HG03521 (cell line): ENCODE results near the gene ANAPC2.

ENCODE experiments used
- ATAC-seq: cut with Tn5 transposase; IDR thresholded peaks from one replicate; pipeline ENCODE4 v1.9.1; 2021; ENCODE audit warnings: mild to moderate bottlenecking, moderate library complexity; ENCODE audit not compliant: unreplicated experiment

The ANAPC2 gene

DNA sequence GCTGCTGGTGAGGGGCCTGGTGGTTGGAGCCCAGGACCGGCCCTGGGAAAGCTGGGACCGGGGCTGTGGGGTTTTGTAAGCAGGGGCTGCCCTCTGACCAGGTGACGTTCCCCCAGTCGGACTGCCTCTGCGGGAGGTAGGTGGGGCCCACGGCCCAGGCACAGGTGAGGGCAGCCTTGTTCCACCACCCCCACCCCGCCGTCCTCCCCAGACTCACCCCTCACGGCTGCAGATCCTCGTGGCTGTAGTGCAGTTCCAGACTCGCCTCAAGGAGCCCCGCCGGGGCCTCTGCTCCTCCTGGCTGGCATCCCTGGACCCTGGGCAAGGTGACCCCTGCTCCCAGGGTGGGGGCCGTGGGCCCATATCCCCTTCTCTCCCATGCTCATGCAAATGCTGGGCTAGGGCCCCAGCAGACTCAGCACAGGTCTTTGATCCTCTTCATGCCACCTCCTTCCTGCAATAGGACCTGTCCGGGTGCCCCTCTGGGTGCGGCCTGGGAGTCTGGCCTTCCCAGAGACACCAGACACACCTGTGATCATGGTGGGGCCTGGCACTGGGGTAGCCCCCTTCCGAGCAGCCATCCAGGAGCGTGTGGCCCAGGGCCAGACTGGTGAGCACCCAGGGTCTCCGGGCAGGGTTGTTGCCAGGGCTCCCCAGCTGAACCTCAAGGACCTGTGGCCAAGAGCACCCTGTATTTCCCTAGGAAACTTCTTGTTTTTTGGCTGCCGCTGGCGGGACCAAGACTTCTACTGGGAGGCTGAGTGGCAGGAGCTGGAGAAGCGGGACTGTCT lies 27.0 kb upstream of the ANAPC2 start:
- ATAC-seq = no peak

DNA sequence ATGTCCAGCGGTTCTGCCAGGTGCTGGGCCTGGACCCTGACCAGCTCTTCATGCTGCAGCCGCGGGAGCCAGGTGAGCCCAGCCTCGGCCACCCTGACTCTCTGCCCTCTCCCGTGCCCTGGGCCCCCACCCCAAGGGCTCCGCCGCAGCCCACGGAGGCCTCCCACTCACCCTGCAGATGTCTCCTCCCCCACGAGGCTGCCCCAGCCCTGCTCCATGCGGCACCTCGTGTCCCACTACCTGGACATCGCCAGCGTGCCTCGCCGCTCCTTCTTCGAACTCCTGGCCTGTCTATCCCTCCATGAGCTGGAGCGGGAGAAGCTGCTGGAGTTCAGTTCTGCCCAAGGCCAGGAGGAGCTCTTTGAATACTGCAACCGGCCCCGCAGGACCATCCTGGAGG lies 26.3 kb upstream of the ANAPC2 start:
- no peak for ATAC-seq

DNA sequence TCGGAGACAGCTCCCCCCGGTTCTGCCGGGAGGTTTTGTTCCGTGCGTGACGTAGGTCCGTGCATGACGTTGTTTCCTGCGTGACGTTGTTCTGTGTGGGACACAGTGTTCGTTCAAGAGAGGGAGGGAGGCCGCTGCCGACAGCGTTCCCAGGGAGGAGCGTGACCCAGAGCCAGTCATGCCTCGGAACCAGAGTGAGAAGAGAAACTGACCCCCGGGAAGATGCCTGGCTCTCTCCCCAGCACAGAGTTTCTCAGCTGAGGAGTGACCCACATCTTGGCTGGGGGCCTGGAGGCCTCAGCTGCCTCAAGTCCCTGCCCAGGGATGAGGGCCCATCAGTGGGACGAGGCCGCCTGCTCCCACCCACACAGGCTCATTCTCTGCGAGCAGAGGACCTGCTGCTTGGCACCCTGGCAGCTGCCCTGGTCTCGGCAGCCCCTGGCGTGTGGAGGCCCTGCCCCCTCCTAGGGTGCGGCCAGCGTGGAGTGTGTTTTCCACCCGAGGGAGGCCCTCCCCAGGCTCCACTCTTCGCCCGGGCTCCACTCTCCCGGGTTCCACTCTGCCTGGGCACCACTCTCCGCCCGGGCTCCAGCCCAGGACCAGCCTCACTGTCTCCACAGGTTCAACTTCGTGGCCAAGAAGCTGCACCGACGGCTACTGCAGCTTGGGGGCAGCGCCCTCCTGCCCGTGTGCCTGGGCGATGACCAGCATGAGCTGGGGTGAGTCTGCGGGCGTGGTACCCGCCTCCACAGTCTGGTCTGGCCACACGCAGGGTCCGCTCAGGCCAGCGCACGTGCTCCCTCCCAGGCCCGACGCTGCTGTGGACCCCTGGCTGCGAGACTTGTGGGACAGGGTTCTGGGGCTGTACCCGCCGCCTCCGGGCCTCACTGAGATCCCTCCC lies 25.1 kb upstream of the ANAPC2 start:
- no peak for ATAC-seq

DNA sequence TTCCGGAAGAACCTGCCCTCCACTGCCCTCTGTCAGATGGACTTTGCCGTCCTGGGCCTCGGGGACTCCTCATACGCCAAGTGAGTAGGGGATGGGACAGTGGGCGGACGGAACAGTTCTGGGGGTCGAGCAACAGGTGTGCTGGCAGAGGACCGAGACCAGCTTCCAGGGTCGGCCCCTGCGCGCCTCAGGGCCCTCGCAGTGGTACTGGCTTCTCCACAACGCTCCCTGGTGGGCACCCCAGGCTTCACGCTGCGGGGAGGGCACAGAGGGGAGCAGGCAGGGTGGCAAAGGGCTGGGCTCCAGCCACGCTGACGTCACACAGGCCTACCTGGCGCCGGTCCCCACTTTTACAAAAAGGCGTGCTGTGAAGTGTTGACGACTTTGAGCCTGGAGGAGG lies 24.2 kb upstream of the ANAPC2 start:
- no peak for ATAC-seq

DNA sequence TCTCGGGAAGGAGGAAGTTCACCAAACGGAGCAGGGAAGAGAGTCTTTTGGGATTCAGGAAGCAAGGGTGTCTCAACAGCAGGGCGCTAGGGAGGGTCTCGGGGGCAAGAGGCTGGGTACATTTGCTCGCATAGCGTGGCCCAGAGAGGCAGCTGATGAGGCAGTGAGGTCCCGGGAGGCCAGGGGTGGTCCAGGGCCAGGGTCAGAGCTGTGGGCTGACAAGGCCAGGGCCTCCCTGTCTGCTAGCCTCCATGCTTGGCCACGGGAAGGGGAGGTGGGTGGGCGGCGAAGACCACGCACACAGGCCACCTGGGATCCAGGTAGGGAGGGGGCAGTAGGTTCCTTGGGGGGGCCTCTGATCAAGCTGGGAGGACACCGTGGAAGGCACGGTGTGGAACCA lies 23.2 kb upstream of the ANAPC2 start:
- no peak for ATAC-seq

DNA sequence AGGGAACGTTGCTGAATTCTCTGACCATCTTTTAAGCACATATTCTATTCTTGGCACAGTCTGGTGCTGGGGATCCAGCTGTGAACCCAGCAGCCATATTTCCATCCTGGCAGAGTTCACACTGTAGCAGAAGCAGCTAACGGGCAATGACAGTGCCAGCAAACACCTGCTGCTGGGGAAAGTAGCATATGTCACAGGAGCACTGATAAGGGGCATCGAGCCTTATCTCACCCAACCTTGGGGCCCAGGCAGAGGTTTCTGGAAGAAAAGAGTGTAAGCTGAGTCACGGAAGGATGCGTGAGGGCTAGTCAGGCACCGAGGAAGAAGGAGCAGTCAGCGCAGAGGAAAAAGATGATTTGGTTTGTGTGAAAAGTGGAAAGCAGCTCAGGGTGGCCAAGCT lies 18.2 kb upstream of the ANAPC2 start:
- ATAC-seq = no peak

DNA sequence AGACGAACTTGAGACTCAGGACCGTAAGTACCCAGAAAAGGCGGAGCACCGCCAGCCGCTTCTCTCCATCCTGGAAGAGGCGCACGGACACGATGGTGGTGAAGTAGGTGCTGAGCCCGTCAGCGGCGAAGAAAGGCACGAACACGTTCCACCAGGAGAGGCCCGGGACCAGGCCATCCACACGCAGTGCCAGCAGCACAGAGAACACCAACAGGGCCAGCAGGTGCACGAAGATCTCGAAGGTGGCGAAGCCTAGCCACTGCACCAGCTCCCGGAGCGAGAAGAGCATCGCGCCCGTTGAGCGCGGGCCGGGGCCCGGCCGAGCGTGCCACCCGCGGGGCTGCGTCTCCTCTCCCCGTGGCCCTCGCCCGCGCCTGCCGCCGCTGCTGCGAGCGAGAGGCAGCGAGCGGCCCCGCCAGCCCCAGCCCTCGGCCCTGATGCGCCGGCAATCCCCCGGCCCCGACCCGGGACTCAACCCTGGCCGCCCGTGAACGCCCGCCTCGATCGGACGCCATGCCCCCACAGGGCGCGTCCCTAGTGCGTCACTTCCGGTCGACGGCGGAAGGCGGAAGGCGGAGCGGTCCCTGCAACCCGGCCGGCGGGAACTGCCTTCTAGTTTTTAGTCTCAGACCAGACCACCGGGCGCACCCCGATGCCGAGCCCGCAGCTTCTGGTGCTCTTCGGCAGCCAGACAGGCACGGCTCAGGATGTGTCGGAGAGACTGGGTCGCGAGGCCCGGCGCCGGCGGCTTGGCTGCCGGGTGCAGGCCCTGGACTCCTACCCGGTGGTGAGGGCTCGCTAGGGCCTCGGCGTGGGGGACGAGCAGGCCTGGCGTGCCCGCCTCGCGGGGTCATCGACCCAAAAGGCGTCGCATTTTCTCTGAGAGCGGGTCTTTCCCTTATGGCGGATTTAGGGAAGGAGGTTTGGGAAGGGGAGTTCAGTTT lies 17.0 kb upstream of the ANAPC2 start, which contains the start of the genes NDOR1 and TMEM203:
Gene NDOR1, plus strand, starts transcription at position 575 of the 944 bp plus-strand sequence. Its CDS starts 78 bp downstream, at position 653.
Gene TMEM203, minus strand, starts transcription at position 523 of the 944 bp plus-strand sequence. Its CDS starts 234 bp downstream, at position 289.
- ATAC-seq = peak; percentile 34

DNA sequence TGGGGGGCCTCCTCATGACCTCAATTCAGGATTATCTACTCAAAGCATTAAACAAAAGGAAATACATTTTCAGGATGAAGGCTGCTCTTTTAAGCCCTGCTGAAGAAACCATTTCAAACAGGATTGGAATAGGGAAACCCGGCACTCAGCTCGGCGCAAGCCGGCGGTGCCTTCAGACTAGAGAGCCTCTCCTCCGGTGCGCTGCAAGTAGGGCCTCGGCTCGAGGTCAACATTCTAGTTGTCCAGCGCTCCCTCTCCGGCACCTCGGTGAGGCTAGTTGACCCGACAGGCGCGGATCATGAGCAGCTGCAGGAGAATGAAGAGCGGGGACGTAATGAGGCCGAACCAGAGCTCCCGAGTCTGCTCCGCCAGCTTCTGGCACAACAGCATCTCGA lies 16.4 kb upstream of the ANAPC2 start:
- ATAC-seq = no peak

DNA sequence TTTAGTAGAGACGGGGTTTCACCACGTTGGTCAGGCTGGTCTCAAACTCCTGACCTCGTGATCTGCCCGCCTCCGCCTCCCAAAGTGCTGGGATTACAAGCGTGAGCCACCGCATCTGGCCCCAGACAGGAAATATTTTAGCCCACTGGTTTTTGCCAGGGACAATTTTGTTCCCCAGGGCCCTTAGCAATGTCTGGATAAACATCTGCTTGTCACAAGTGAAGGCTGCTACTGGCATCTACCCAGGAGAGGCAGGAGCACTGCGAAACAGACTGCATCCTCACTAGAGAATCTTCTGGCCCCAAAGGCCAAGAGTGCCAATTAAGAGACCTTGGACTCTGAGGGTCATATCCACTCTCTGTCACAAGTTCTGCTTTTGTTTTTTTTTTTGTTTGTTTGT lies 14.6 kb upstream of the ANAPC2 start:
- ATAC-seq = no peak

DNA sequence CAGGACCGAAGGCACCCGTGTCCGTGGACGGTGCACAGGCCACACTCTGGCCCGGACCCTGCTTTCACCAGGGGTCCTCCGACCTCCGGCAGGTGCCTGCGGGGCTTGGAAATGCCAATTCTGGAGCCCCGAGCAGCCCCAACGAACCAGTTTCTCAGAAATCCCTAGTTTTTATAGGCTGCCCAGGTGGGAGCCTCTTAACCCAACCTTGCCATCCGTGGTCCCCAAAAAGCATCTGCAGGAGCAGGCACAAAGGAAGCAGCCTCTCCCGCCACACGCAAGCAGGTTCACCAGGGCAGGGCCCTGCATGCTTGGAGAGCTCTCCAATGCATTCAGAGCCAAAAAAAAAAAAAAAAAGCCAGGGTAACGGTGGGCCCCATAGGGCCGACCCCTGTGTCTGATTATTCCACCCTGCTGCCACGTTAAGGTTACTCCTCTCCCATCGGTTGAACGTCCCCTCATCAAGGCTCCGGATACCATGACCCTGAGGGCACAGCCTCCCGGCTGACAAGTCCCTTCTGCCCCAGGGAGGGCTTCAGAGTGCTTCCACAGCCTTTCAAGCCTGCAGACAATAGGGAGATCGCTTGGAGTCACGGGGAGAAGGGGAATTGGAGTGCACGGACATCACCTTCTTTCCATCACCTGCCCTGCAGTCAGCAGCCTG lies 13.0 kb upstream of the ANAPC2 start:
- ATAC-seq = no peak

DNA sequence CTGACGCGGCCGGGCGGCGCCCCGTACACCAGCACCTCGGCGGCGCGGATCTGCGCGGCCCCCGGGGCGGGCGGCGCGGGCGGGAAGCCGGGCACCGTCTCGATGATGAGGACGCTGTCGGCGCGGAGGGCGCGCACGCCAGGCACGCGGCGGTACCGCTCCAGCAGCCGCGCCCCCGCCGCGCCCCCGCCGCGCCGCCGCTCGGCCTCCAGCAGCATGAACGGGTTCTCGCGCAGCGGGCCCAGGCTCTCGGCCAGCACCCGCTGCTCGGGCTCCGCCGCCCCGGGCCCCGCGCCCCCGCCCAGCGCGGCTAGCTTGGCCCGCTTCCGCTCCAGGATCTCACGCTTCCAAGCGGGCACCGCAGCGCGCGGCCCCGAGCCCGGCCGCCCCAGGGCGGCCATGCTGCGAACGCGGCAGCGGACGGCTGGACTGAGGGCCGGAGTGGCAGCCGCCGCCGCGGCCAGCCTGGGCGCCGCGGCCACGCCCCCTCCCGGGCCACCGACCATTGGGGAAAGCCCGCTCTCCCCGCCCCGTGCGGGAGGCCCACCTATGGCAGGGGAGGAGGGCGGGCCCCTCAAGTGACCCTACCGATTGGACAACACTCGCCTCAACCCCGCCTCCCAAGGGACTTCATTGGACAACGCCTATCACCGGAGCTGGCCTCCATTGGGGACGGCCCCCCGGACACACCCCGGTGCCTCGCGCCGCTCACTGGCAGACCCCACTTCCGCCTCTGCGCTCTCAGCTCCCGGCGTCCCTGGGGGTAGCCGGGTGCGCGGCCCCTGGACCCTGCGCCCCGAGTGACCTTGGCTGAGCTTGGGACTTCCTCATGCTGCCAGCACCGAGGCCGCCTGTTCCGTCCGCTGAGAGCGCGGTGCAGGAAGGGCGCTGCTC lies 12.2 kb upstream of the ANAPC2 start, which contains the start of gene TPRN:
Gene TPRN, minus strand, starts transcription at position 431 of the 894 bp plus-strand sequence. Its CDS starts 30 bp downstream, at position 401.
- ATAC-seq = peak; percentile 87

DNA sequence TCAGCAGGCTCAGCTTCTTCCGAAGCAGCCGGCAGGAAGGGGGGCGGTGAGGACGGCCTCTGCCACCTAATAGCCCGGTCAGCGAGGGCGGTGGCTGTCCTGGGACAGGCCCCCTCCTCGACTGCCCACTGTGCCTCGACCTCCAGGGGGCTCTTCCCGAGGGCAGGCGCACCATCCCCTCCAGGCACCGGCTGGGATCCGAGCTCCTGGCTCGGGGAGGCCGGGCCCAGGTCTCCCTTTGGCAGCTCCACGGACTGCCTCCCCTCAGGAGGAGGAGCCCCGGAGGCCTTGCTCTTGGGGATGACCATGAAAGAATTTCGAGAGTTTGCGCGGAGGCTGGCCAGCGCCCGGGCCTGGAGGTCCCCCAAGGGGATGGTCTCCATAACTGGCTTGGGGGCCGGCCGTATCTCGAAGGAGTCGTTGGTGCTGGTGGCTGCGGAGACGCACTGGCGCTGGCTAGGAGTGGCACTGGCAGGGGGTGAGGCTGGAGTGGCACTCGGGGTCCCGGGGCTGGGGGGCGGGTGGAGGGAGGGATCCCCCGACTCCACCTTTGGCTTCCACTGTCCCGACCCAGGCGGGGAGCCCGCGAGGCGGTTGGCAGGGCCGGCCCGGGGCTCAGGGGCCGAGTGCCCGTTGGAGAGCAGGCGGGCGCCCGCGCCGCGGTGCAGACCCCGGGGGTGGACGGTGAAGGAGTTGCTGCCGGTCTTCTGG lies 11.2 kb upstream of the ANAPC2 start:
- ATAC-seq = no peak

DNA sequence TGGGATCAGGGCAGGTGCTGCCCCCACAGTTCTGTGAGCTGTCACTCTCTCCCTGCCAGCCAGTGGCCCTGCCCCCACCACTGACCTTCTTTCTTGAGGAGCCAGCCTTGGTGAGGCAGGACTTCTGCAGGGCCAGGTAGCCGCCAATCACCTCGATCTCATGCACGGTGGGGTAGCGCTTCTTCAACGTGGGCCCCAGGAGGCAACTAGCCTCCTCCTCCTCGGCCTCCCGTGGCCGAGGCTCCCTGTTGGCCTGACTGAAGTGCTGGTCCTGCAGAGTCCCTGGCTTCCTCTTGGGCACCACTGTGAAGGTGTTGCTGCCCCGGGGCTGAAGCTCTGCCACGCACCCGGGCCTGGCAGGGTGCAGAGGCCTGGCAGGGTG lies 10.5 kb upstream of the ANAPC2 start:
- no peak for ATAC-seq

DNA sequence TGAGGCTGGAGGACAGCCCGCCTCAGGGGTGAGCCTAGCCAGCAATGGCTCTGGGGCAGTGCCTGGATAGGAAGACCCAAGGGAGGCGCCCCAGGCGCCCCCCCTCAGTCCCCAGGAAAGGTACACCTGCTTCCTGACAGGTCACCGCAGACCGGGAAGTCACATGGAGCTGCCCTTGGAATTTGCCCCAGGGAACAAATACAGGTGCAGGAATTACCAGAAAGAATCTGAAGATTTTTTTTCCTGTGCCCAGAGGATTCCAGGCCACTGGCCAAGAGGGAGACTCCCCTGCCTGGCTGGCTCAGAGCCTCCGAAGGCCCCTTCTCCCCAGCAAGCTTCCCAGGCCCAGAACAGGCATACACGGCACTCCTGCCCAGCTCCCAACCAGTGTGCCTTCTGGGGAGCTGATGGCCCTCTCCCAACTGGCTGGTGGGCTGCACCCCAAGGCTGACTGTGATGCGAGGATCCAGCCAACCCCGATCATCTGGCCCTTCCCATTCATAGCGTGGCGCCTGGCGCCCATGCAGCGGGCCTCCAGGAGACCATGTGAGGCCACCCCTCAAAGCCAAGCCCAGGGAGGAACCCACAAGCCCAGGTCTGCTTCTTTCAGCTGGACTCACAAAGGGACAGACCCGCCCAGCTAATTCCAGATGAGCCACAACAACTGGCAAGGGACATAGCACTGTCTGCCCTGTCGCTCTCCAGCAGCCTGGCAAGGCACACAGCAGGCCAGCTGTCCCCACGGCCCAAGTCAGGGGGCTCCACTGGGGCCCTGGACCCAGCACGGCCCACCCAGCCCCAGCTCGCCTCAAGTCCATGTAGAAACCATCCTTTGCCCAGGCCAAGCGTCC lies 9.9 kb upstream of the ANAPC2 start:
- no peak for ATAC-seq

DNA sequence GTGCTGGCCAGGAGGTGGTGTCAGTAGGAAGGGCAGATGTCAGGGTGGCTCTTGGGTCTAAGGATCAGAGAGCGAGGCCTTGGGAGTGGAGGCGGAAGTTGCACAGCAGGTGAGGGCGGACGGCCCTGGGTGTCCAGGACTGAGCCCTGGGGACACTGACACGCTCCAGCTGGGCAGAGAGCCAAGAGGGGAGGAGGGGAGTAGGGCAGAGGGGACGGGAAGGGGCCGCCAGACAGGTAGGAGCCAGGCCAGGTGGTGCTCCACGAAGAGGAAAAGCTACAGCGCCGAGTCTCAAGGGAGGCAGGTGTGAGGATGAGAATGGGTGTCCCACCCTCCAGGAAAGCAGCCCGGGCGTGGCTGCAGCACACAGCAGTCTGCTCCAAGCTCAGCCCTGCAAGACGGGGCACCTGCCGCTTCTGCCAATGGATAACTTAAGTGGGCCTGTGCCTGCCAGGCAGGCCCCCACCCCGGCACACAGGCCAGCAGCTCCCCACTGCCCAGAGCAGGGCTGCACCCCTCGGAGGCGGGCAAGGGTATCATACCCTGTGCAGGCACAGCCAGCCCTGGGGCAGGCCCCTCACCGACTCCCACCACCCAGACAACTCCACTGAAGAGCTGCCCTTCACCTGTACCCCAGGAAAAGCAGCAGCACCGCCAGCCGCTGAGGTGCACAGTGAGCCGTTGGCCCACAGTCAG lies 7.3 kb upstream of the ANAPC2 start:
- ATAC-seq = no peak

DNA sequence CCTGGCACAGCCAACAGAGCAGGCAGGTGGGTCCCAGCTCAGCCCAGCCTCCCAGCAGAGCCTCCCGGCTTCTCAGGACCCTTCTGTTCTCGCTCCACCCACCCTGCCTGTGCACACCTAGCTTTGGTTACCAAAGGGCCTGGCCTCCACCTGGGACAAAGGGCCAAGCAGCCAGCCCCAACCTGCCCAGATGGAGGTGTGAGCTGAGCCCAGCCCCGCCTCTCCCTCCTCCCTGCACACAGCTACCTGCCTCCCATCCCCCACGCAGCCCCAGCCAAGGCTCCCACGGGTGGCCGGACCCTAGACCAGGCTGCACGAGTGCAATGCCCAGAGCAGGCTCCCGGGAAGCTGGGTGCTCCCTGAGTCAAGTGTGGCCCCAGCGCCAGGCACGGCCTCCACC lies 6.5 kb upstream of the ANAPC2 start:
- no peak for ATAC-seq

DNA sequence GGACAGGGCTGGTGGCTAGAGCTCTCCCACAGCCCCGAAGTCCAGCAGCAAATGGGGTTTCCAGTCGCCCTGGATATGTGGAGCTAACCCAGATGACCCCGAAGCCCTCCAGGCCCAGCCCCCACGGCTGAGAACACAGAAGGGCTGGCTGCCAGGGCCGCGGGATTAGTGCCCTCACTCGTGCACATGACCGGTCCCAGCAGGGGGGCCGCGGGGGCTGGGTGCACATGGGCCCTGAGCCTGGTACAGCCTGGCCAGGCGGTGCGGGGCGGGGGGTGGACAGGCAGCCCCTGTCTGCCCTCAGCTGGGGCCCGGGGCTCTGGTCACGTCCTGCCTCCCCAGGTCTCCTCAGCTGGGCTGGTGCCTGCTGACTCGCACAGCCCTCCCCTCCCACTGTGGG lies 6.0 kb upstream of the ANAPC2 start:
- no peak for ATAC-seq
